ENCODE data around the gene SPECC1L. TPM values are rescaled to one million over a fixed set of nuclear protein-coding genes. Genes with fewer than 3 reads are reported as not detected.

Gene SPECC1L
- total and polyA plus RNA-seq, 2 of the 8 experiments (the other 6 are each of a cell fraction or from before 2014, with no cell fraction given) = 15.7 to 61.6 TPM

DNA sequence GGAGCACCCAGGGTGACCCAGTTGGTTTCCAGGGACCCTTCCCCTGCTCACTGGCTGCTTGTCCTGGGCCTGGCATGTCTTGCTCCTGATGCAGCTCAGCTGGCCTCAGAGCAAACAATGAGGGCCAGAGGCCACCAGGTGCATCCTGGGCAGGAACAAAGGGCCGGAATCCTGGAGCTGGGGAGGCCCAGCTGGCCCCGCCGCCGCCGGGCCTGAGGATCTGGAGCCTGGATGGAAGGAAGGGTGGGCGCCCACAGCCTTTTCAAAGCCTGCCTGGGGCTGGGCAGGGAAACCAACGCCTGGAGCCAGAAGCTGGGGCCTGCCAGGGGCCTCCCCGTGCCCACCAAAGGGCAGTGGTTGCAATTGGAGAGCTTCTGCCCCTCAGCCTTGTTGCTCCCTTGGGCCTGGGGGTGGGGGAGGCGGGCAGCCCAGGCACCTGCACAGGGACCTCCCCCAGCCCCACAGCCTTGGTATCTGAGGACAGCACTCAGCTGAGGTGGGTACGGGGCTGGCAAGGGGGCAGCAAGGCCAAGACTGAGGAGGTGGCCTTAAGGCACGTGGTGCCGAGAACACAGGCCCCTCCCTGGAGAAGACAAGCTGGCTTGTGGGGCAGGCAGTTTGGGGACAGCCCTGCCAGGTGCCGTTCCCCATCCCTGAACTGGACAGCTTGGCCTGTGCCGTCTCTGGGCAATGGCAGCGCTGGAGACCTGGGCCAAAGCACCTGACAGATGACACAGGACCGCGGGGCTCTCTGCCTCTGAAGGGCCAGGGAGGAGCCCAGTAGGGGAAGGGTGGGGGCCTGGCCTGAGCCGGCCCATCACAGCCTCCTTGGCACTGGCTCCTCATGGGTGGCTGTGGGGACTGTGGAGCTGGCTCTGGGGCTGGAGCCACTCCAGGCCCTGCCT lies 149.7 kb downstream of the SPECC1L start:
- peaks cover 0 to 5% (median 2%) of the 10 kb centered on the region in 4 experiments; a peak in 4 of 8 replicates for H3K36me3 ChIP-seq (ENCODE audit: control insufficient read depth in 2 of 4, insufficient read depth in 4 of 4, low read length in 3 of 4)
- H3K18ac ChIP-seq (ENCODE audit: extremely low read depth, low read length) = peak overlapping the region; percentile 62
- H4K8ac ChIP-seq (ENCODE audit: extremely low read depth, insufficient read depth, low read length) = no peak overlapping the region
- H2BK5ac ChIP-seq (ENCODE audit: low read depth, low read length) = peak overlapping the region; percentile 35; the same call in 1 of the 2 replicates
- H2AFZ ChIP-seq (ENCODE audit: low read length) = no peak overlapping the region
- peaks cover 6% of the 10 kb centered on the region; the same call in 1 of the 2 replicates for H3K23me2 ChIP-seq (ENCODE audit: low read depth, low read length)
- H3K79me2 ChIP-seq (ENCODE audit: control insufficient read depth in 1 of 2, insufficient read depth in 2 of 2, low read length in 2 of 2) = no peaks in the 10 kb centered on the region
- H3K4me2 ChIP-seq (ENCODE audit: insufficient read depth in 1 of 2, low read depth in 2 of 2, low read length in 2 of 2) = no peak overlapping the region
- H3K23ac ChIP-seq (ENCODE audit: insufficient read length) = no peak overlapping the region
- DNase-seq (ENCODE audit: low read depth in 1 of 2, low spot score in 2 of 2) (no peak), FAIRE-seq (no peak)
- H3K56ac ChIP-seq (replicated peaks; ENCODE audit: insufficient read length, low read depth, low read length) = no peak overlapping the region
- peaks cover 3 to 14% (median 11%) of the 10 kb centered on the region in 4 experiments for H3K27me3 ChIP-seq (replicated peaks in 1 of 4; ENCODE audit: control insufficient read depth in 3 of 4, extremely low read depth in 1 of 4, insufficient read depth in 3 of 4, low read length in 3 of 4)
- no peaks in the 10 kb centered on the region for H4K20me1 ChIP-seq (replicated peaks in 1 of 2; ENCODE audit: control insufficient read depth in 1 of 2, insufficient read depth in 2 of 2, low read length in 2 of 2)
- no peak overlapping the region for H4K91ac ChIP-seq (replicated peaks; ENCODE audit: insufficient read length, low read length)
- H3K4ac ChIP-seq (replicated peaks; ENCODE audit: insufficient read length, low read depth, low read length) = peak overlapping the region; percentile 29
- no peak overlapping the region for H3K4me3 ChIP-seq (ENCODE audit: extremely low read depth in 1 of 4, insufficient read depth in 2 of 4, low read depth in 3 of 4, low read length in 4 of 4)
- no peak overlapping the region for H2BK120ac ChIP-seq (replicated peaks; ENCODE audit: low read depth, low read length)
- H3K79me1 ChIP-seq (ENCODE audit: low read depth, low read length) = no peaks in the 10 kb centered on the region
- no peak overlapping the region for H3K14ac ChIP-seq (ENCODE audit: insufficient read length)
- no peak overlapping the region for H4K5ac ChIP-seq (ENCODE audit: insufficient read length, low read depth, low read length)
- 83% methylated on average over 14 of the region's 18 CpGs; no CpG with 5 or more reads in 1 of the 2 experiments for WGBS, 2 experiments (ENCODE audit: extremely low coverage in 1 of 2, insufficient coverage in 1 of 2, insufficient read length in 1 of 2, insufficient replicate concordance in 2 of 2, low coverage in 1 of 2, low lambda C conversion rate in 2 of 2, missing lambda C conversion rate in 1 of 2)
- no peak overlapping the region; the same call in 1 of the 2 replicates for H2BK15ac ChIP-seq (ENCODE audit: low read length)
- ChIA-PET CTCF (ENCODE audit: partially characterized antibody) (interaction anchor here (0.6 to 10.6 kb wide), 22 partner anchors 11 to 652 kb away, joined by 3 to 201 read pairs (median 10); partner anchors contain the start of gene UPB1), POLR2A (ENCODE audit: partially characterized antibody) (interaction anchor here (0.7 kb wide), 1 partner anchor 179 kb away, joined by 3 read pairs; no protein-coding TSS in a partner anchor)
- peaks cover 0 to 32% (median 20%) of the 10 kb centered on the region in 4 experiments; a peak in 6 of 7 replicates for H3K4me1 ChIP-seq (replicated peaks in 1 of 4; ENCODE audit: control insufficient read depth in 3 of 4, insufficient read depth in 4 of 4, low read length in 3 of 4)
- H3K9ac ChIP-seq (replicated peaks in 1 of 4; ENCODE audit: extremely low read depth in 1 of 4, low read depth in 3 of 4, low read length in 3 of 4) = no peak overlapping the region; a peak in 1 of 7 replicates
- no peak overlapping the region for H2BK20ac ChIP-seq (ENCODE audit: low read length)
- H2AK5ac ChIP-seq (ENCODE audit: low read depth, low read length) = peak overlapping the region; percentile 33; the same call in 1 of the 2 replicates
- H3K9me3 ChIP-seq (ENCODE audit: insufficient read depth in 2 of 2, low read depth in 1 of 2, low read length in 1 of 2) = no peaks in the 10 kb centered on the region
- no peak overlapping the region for H3K27ac ChIP-seq (ENCODE audit: low read depth, low read length)
- H2BK12ac ChIP-seq (ENCODE audit: low read depth, low read length) = peak overlapping the region; percentile 68; the same call in 1 of the 2 replicates
- TF ChIP-seq SIX5 (IDR thresholded peaks at IDR 0.05; ENCODE audit: low read depth, low read length) (no peak), RNF2 (IDR thresholded peaks at IDR 0.05; ENCODE audit: borderline replicate concordance, low read depth, low read length, missing control alignments, poor library complexity, severe bottlenecking) (no peak), KDM5A (IDR thresholded peaks at IDR 0.05; ENCODE audit: low read length) (no peak), TBP (IDR thresholded peaks at IDR 0.05; ENCODE audit: low read depth, low read length) (no peak), BACH1 (IDR thresholded peaks at IDR 0.05; ENCODE audit: low read length) (no peak), HDAC6 (IDR thresholded peaks at IDR 0.05; ENCODE audit: low read depth, low read length) (no peak), EP300 (IDR thresholded peaks at IDR 0.05; ENCODE audit: borderline replicate concordance in 1 of 2, low read depth in 2 of 2, low read length in 2 of 2) (no peak), CHD2 (IDR thresholded peaks at IDR 0.05; ENCODE audit: low read length) (no peak), NANOG (IDR thresholded peaks at IDR 0.05; ENCODE audit: insufficient read depth, low read depth, low read length, poor library complexity, severe bottlenecking) (no peak), KDM1A (IDR thresholded peaks at IDR 0.05; ENCODE audit: borderline replicate concordance, low read length) (no peak)
